Retina (tissue), 1 donor: ENCODE results near the gene MRPS26.

Experiments
- DNase-seq: peaks from one replicate; pipeline ENCODE4 v3.0.0-alpha.2; 2016

The MRPS26 gene

GRCh38 chr20:3077618-3078134 is 31.8 kb downstream of the MRPS26 start:
- DNase-seq, result no peak

GRCh38 chr20:3080939-3081388 is 35.1 kb downstream of the MRPS26 start:
- no peak for DNase-seq

DNA sequence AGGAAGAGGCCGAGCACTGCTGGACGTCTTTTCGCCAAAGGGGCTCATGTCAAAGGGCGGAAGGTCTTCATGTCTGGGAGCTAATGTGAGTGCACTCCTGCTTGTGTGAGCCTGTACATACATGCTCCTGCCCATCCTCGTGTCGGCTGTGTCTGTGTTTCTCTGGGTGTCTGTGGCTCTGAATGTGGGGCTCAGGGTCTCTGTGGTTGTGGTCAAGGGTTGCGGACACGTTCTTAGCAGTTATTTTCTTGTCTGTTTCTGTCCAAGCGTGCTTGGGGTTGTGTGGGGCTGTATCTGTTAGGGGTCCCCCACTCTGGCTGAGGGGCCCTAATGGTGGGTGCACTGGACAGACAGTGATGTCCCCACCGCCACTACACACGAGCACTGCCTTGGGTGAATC is 35.8 kb downstream of the MRPS26 start:
- DNase-seq, result no peak

DNA sequence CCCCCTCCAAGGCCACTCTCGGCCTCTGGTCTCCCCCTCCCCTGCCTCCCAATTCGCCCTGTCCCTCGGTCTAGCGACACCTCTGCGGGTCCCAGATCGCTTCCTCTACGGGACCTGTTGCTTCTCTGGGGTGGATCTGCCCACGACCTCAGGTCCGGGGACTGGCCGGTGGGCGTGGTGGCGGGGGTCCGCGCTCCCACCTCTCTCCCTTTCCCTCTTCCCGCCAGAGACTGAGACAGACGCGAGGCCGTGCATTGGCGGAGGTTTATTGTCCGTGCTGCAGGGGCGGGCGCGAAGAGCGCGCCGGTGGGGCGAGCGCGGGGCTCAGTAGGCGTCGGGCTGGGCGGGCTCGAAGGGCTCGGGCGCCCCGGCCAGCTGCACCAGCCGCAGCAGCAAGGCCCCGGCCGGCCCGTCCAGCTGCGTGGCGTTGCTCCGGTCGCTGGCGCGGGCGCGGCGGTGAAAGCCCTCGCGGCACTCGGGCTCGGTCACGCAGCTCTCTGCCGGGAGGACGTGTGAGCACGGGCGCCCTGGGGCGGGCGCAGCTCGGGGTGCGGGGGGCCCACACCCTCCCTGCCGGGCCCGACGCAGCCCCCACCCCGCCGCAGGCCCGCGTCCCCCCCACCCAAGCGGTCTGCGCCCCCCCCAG is 36.6 kb downstream of the MRPS26 start:
- peak; percentile 41 for DNase-seq

DNA sequence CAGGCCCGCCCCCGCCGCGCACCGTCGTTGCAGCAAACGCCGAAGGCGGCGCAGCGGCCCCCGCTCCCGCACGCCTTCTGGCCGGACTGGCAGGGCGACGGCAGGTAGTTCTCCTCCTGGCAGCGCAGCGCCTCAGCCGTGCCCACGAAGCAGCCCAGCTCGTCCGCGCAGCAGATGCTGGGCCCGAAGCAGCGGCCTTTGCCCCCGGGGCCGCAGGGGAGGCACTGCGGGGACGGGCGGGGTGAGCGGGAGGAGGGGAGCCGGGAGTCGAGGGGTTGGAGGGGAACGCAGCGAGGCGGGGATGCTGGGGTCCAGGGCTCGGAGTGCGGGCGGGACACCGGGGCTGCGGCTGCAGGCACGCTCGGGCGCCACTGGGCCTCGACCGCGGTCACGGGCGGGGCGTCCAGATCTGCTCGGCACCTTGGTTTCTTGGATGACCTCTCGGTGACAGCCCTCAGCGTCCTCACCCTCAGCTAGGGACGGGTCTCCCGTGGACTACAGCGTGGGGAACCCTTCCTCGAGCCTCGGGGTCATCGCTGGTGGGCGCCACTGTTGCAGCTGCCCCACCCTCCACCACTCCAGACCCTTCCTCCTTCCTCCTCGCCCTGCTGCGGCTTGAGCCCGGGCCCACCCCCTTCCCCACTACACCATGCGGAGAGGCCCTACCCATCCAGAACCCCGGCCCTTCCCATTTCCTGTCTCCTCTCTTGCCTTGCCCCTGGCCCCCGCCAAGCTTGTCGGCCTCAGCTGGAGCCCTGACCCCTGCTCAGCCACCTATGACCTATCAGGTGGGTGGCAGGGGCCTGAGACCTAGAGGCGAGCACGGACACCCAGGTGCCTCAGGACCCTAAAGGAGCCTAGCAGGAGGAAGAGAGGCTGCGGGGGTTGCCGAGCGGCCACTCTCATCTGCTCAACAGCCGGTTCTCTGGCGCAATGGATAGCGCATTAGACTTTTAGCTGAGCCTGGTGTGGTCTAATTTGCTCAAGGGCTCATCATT is 37.4 kb downstream of the MRPS26 start:
- DNase-seq, result no peak

DNA sequence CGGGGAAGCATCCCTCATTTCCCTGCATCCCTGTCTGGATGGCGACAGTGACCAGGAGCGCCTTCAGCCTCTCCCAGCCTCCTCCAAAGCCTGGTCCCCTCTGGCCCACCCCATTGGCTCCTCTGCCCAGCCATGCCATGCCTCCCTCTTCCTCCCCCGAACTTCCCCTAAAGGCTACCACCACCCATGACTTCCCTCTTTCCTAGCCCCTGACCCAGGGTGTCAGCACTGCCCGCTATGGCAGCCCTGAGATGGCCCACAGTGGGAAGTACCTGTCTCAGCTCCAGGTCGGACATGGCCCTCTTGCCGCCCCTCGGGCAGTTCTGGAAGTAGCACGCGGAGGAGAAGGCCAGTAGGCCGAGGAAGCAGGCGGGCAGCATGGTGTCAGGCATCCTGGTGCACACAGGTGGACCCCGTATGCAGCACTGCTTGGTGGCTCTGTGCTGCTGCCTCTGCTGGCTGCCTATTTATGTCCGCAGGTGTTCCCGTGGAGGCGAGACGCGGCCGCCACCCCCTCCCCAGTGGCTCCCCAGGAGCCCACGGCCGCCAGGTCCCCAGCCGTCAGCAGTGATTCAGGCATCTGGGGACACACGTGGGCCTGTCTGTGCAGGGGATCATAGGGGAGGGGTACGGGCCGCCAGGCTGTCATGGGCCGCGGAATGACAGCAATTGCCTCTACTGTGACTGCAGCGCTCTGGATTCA is 38.6 kb downstream of the MRPS26 start, which contains the start of gene AVP:
Gene AVP (minus strand): TSS at position 442 of the 703 bp plus-strand sequence. CDS start 50 bp downstream, at position 392.
- no peak for DNase-seq

GRCh38 chr20:3084986-3085360 is 39.1 kb downstream of the MRPS26 start:
- no peak for DNase-seq

- no peak for DNase-seq
Observed at GRCh38 chr20:3085571-3086072, 39.8 kb downstream of the MRPS26 start.

DNA sequence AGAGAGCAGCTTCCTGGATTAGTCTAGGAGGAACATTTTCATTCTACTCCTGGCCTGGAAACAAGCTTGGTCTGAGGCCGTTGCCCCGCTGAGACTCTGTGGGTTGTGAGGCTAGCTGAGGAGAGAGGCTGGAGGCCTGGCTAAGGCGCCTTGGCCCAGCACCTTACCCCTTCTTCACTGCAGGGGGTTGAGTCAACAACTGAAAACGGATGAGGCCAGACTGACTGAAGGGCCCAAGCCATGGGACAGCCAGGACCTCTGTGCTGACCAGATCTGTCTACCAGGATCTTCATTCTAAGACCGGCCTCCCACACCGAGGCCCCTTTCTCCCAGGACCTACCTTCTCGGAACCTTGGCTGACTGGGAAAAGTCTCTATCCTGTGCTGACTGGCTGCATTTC is 42.2 kb downstream of the MRPS26 start:
- no peak for DNase-seq

DNA sequence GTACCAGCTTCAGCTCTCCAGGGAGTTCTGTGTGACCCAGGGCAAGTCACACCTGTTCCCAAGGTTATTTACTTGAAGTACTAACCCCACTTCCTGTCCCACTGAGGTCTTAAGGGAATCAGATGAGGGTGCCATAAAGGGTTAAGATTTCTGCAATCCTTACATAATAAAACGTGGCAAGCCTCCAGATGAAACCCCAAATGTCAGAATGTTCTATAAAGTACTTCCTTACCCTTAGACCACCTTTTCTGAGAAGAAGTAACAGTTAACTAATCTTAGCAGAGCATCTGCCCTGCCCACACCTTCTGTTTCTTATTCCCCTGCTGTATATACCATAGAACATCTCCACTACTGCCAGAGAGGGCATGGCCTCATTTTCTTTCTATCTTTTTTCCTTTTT is 44.7 kb downstream of the MRPS26 start:
- no peak for DNase-seq

GRCh38 chr20:3092611-3093379 is 46.9 kb downstream of the MRPS26 start:
- peak; percentile 74 for DNase-seq

- DNase-seq, result no peak
Observed at GRCh38 chr20:3093861-3094361, 48.1 kb downstream of the MRPS26 start.

DNA sequence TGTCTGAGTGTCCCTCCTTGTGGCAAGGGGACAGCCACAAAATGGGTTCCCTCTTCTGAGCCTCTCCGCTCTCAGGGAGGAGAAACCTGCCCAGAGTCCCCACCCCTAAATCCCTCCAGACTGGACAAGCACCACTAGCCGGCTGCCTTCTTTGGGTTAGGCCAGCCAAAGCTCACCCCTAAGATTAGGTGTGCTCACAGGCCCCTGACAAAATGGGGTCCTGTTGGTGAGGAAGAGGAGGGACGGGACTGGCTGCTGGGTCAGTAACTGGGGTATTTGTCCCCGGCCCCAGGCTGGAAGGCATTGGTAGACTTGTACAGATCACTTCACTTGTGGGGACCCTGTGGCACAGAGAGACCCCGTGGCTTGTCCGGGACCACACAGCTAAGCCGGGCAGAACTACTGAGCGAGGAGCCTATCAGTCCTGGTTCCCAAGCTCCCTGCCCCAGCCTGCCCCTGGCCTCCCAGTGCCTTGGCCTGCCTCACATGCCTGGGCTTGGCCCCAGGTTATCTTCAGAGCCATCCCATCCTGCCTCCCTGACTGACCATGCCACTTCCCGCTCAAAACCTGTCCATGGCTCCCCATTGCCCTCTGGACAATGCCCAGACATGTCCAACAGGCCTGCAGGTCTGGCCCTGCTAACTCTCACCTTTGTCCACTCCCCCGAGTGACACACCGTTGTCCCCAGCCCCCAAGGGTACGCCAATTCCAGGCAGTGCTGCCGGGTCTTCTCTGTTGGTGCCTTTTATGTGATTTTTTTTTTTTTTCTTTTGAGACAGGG is 49.2 kb downstream of the MRPS26 start:
- no peak for DNase-seq
